OCI-LY7 (cell line): ENCODE data around the gene LRP1B.

ENCODE experiments used
- EZH2phosphoT487 ChIP-seq: fragments of 200-600 bp; sonication (generic); IDR thresholded peaks from 2 replicates; pipeline ENCODE4 v1.6.1; 2018; ENCODE audit warnings: low read depth, borderline replicate concordance, mild to moderate bottlenecking, mixed run types, antibody characterized with exemption, low read length, moderate library complexity, mixed read lengths
- TF ChIP-seq, protein P1 (sequence below): fragments of 200-600 bp; sonication (generic); conservative IDR thresholded peaks from 2 replicates; pipeline ENCODE4 v1.5.1; 2014; ENCODE audit warnings: mild to moderate bottlenecking, antibody characterized with exemption, low read length, moderate library complexity, mixed read lengths

DNA sequence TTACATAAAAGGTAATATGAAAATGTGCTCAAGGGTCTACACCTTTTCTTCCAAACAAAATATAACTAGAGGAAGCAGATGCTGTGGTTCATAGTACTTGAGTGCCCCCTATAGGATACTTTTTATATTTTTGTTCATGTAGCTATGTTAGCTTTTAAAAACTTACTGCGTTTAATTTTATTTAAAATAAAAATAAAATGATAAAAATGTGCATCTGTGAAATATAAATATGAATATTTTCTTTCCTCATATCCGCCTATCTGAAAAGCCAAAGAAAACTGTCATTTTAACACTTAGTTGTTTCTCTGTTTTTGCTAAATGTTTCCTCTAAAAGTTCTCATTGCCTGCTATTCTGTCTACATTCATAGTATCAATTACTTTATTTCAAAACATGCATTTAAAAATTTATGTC lies 9.6 kb upstream of the LRP1B start:
- TF ChIP-seq, protein P1, sequence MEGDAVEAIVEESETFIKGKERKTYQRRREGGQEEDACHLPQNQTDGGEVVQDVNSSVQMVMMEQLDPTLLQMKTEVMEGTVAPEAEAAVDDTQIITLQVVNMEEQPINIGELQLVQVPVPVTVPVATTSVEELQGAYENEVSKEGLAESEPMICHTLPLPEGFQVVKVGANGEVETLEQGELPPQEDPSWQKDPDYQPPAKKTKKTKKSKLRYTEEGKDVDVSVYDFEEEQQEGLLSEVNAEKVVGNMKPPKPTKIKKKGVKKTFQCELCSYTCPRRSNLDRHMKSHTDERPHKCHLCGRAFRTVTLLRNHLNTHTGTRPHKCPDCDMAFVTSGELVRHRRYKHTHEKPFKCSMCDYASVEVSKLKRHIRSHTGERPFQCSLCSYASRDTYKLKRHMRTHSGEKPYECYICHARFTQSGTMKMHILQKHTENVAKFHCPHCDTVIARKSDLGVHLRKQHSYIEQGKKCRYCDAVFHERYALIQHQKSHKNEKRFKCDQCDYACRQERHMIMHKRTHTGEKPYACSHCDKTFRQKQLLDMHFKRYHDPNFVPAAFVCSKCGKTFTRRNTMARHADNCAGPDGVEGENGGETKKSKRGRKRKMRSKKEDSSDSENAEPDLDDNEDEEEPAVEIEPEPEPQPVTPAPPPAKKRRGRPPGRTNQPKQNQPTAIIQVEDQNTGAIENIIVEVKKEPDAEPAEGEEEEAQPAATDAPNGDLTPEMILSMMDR, result peak; percentile 86
- no peak for TF ChIP-seq EZH2phosphoT487
